ENCODE data around the gene RFC3. TPM values are rescaled to one million over a fixed set of nuclear protein-coding genes. Genes with fewer than 3 reads are reported as not detected.

RFC3 gene
- total and polyA plus RNA-seq, 9 of the 15 experiments (the other 6 are each of a cell fraction or from before 2014, with no cell fraction given): 31.3 to 94.0 (median 54.0) TPM

DNA sequence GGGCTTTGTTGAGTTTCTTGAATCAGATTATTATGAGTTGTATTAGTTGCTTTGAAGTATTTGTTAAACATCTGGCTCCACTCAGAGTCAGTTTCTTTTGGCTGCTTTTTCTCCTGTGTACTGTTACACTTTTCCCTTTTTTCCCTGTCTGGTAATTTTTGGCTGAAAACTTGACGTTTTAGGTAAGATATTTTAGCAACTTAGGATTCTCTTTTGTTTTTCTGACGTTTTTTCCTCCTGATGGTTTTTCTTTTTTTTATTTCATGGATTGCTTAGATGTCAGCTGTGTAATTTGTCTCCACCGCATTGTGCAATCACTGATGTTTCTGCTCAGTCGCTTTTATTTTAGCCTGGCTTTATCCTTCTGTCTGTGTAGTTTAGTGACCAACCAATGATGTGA is 20.7 kb downstream of the RFC3 start:
- no peaks in the 10 kb centered on the region; a peak in 1 of 5 replicates for H3K4me1 ChIP-seq (replicated peaks in 1 of 2; ENCODE audit: control insufficient read depth in 2 of 2, insufficient read depth in 2 of 2, low read length in 2 of 2)
- no TSS peak for BruUV-seq (replicated peaks)
- no peak for DNase-seq (ENCODE audit: extremely low read depth in 1 of 4, low spot score in 3 of 4)
- no peaks in the 10 kb centered on the region for H3K27me3 ChIP-seq (ENCODE audit: control insufficient read depth in 2 of 2, insufficient read depth in 2 of 2, low read length in 2 of 2)
- H3K27ac ChIP-seq (ENCODE audit: extremely low read depth, low read depth, low read length): no peak overlapping the region
- no peaks in the 10 kb centered on the region for H3K9me3 ChIP-seq (replicated peaks; ENCODE audit: control insufficient read depth, insufficient read depth, low read depth, low read length)
- in situ Hi-C loops (cut with MboI) (no loop called here), intact Hi-C loops (cut with micrococcal nuclease) (no loop called here)
- POLR2A ChIA-PET: interaction anchor here (1.2 kb wide), 1 partner anchor 11 kb away, joined by 3 read pairs; no protein-coding TSS in a partner anchor
- no peak for ATAC-seq
- H3K4me2 ChIP-seq (ENCODE audit: insufficient read depth, low read length): no peak overlapping the region
- no peaks in the 10 kb centered on the region for H3K9me1 ChIP-seq (ENCODE audit: control insufficient read depth, insufficient read depth, low read length)
- no peak overlapping the region for H2AFZ ChIP-seq (ENCODE audit: low read depth, low read length)
- WGBS (ENCODE audit: insufficient coverage, low coverage, missing lambda C conversion rate): 41% methylated on average over 4 of the region's 4 CpGs
- no peak overlapping the region for H3K9ac ChIP-seq (ENCODE audit: insufficient read depth in 1 of 2, low read depth in 2 of 2, low read length in 2 of 2)
- no peak for FAIRE-seq
- TF ChIP-seq TBP (optimal IDR thresholded peaks at IDR 0.05; ENCODE audit: low read depth, low read length) (no peak), ZNF3 (CRISPR knock-in tag; IDR thresholded peaks at IDR 0.05) (no peak), RFX5 (IDR thresholded peaks at IDR 0.05; ENCODE audit: low read depth, low read length) (no peak), ZNF785 (CRISPR knock-in tag; IDR thresholded peaks at IDR 0.05) (no peak), ATF1 (CRISPR knock-in tag; IDR thresholded peaks at IDR 0.05) (no peak), ATF1 (tag; IDR thresholded peaks at IDR 0.05) (no peak), ELF2 (CRISPR knock-in tag; IDR thresholded peaks at IDR 0.05) (no peak), DDX20 (tag; IDR thresholded peaks at IDR 0.05; ENCODE audit: low read depth) (no peak), SMAD2 (IDR thresholded peaks at IDR 0.05; ENCODE audit: low read depth, low read length) (no peak)
- TF ChIP-seq, protein P1, sequence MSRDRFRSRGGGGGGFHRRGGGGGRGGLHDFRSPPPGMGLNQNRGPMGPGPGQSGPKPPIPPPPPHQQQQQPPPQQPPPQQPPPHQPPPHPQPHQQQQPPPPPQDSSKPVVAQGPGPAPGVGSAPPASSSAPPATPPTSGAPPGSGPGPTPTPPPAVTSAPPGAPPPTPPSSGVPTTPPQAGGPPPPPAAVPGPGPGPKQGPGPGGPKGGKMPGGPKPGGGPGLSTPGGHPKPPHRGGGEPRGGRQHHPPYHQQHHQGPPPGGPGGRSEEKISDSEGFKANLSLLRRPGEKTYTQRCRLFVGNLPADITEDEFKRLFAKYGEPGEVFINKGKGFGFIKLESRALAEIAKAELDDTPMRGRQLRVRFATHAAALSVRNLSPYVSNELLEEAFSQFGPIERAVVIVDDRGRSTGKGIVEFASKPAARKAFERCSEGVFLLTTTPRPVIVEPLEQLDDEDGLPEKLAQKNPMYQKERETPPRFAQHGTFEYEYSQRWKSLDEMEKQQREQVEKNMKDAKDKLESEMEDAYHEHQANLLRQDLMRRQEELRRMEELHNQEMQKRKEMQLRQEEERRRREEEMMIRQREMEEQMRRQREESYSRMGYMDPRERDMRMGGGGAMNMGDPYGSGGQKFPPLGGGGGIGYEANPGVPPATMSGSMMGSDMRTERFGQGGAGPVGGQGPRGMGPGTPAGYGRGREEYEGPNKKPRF (IDR thresholded peaks at IDR 0.05; ENCODE audit: low read depth, low read length): no peak
- TF ChIP-seq, protein P2, sequence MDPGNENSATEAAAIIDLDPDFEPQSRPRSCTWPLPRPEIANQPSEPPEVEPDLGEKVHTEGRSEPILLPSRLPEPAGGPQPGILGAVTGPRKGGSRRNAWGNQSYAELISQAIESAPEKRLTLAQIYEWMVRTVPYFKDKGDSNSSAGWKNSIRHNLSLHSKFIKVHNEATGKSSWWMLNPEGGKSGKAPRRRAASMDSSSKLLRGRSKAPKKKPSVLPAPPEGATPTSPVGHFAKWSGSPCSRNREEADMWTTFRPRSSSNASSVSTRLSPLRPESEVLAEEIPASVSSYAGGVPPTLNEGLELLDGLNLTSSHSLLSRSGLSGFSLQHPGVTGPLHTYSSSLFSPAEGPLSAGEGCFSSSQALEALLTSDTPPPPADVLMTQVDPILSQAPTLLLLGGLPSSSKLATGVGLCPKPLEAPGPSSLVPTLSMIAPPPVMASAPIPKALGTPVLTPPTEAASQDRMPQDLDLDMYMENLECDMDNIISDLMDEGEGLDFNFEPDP (CRISPR knock-in tag; IDR thresholded peaks at IDR 0.05): no peak
- H4K20me1 ChIP-seq (replicated peaks; ENCODE audit: control insufficient read depth, insufficient read depth, low read length): no peaks in the 10 kb centered on the region
- H3K79me2 ChIP-seq (ENCODE audit: control insufficient read depth, insufficient read depth, low read length): no peaks in the 10 kb centered on the region
- peaks cover 88% of the 10 kb centered on the region for H3K36me3 ChIP-seq (ENCODE audit: control insufficient read depth, insufficient read depth, low read length)
- no peak overlapping the region for H3K4me3 ChIP-seq
- CTCF ChIA-PET (ENCODE audit: low intra/inter-chr PET ratio): no interaction called here
